GM12873 (cell line): ENCODE data around the gene ILKAP.

ENCODE experiments used
- TF ChIP-seq, protein P1 (sequence below): IDR thresholded peaks from 2 replicates; pipeline ENCODE4 v1.5.1; 2012; ENCODE audit warnings: low read depth, mild to moderate bottlenecking, moderate library complexity, low read length, control low read depth; ENCODE audit not compliant: insufficient read depth; ENCODE audit errors: missing control alignments

Gene ILKAP

DNA sequence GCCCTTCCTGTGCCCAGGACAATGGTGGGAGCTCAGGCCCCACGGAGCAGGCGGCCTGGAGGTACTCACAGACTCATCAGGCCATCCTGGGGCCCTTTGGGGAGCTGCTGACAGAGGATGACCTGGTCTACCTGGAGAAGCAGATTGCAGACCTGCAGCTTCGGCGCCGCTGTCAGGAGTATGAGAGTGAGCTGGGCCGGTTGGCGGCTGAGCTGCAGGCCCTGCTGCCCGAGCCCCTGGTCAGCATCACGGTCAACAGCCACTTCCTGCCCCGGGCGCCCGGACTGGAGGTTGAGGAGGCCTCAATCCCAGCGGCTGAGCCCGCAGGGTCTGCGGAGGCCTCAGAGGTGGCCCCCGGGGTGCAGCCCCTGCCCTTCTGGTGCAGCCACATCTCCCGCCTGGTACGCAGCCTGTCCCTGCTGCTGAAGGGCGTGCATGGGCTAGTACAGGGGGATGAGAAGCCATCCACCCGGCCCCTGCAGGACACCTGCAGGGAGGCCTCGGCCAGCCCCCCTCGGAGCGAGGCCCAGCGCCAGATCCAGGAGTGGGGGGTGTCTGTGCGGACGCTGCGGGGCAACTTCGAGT is 73.3 kb downstream of the ILKAP start:
- TF ChIP-seq, protein P1, sequence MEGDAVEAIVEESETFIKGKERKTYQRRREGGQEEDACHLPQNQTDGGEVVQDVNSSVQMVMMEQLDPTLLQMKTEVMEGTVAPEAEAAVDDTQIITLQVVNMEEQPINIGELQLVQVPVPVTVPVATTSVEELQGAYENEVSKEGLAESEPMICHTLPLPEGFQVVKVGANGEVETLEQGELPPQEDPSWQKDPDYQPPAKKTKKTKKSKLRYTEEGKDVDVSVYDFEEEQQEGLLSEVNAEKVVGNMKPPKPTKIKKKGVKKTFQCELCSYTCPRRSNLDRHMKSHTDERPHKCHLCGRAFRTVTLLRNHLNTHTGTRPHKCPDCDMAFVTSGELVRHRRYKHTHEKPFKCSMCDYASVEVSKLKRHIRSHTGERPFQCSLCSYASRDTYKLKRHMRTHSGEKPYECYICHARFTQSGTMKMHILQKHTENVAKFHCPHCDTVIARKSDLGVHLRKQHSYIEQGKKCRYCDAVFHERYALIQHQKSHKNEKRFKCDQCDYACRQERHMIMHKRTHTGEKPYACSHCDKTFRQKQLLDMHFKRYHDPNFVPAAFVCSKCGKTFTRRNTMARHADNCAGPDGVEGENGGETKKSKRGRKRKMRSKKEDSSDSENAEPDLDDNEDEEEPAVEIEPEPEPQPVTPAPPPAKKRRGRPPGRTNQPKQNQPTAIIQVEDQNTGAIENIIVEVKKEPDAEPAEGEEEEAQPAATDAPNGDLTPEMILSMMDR = no peak

DNA sequence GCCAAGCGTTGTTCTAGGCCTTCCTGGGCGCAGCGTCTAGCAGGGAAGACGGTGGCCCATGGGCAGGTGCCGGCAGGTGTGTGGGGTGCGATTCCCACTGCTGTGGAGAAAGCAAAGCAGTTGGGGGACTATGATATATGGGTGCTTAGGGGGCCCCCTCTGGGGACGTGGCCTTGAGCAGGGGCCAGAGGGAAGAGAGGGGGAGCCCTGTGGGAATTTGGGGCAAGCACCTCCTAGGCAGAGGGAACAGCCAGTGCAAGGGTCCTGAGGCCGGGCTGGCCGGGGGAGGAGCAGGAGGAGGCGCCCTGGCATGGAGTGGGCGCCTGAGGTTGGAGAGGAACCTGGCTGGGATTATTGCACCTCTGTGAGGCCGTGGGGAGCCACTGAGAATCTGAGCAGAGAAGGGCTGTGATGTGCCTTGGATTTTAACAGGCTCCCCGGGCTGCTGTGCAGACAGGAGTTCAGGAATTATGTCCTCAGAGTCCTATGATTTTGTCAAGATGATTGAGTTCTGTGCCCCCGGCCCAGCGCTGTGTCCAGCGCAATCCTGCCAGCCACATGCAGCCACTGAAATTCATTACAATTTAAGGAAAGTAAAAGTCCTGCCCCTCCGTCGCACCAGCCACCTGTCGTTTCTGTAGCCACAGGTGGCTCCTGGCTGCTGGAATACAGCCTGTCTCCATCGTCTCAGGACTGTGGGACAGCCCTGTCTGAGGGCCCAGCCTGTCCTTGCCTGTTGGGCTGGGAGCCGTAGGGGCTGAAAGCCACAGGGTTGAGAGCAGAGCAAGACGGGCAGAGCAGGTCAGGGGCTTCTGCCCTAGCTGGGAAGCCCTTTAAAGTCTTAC is 74.1 kb downstream of the ILKAP start:
- TF ChIP-seq, protein P1 = no peak

DNA sequence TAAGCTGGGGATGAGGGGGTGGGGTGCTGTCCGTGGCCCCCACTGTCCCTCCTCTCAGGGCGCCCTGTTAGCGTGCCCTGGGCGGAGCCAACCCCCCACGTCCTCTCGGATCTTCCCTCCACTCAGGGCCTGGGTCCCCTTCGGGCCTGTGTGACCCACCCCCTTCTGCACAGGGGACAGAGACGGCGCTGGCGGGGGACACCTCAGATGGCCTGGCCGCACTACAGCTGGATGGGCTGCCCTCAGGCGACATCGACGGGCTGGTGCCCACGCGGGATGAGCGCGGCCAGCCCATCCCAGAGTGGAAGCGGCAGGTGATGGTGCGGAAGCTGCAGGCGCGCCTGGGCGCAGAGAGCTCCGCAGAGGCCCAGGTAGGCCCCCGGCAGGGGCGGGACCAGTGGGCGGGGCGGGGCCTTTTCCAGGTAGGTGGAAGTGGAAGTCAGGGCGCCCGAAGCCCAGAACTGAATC is 74.9 kb downstream of the ILKAP start:
- TF ChIP-seq, protein P1 = no peak

DNA sequence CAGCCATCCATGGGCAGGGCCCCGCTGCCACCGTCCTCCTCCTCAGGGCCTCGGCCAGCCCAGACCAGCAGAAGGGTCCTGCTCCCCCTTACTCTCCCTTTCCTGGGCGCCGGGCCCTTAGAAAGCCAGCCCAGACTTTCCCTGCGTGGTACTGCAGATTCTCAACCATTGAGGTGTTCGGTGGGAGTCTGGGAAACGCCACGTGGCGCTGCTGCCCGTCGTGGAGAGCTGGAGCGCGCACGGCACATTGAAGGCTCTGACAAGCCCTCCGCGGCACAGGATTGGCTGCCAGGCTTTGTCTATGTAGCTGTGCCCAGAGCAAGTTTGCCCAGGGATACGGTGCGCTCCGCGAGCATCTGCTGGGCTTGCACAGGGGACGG is 75.4 kb downstream of the ILKAP start:
- TF ChIP-seq, protein P1 = no peak

DNA sequence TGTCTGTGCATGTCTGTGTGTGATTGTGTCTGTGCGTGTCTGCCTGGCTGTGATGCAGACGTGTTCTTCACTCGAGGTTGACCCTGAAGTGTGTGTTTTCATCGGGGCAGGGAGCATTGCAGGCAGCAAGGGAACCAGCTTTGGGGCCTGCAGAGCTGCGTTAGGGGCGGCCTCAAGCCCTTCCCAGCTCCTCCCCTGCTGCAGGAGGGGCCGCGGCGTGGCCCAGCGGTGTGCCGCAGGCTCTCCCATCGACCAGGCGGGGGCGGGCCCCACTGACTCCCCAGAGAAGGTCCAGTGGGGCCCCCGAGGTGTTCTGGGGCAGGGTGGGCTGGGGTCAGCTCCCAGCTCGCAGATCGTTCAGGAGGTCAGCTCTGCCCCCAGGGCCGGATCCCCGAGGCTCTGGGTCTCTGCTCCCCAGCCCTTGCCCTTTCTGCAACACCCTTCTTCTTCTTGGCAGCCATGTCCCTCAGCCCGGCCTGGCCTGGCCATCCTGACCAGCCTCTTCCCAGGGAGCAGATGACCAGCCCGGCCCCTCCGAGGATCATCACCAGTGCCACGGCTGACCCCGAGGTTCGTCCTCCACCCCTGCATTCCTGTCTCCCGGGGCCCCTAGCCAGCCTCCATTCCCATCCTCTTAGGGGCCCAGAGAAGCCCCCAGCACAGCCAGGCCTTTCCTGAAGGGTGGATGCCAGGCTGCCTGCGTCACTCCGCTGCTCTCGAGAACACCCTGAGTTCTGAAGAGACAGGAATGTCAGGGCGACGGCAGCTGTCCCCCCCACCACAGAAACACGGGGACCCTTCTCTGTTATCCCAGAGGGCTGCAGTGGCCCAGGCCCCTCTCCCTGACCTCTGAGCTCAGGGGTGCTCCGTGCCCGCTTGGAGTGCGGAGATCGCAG is 76.1 kb downstream of the ILKAP start:
- TF ChIP-seq, protein P1 = no peak

DNA sequence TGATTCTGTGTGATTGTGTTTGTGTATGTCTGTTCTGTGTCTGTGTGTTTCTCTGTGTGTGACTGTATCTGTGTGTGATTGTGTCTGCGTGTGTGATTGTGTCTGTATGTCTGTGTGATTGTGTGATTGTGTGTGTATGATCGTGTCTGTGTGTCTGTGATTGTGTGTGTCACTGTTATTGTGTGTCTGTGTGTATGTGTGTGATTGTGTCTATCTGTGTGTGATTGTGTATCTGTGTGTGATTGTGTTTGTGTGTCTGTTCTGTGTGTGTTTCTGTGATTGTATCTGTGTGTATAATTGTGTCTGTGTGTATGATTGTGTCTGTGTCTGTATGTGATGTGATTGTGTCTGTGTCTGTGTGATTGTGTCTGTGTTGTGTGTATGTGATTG is 76.7 kb downstream of the ILKAP start:
- TF ChIP-seq, protein P1 = no peak

DNA sequence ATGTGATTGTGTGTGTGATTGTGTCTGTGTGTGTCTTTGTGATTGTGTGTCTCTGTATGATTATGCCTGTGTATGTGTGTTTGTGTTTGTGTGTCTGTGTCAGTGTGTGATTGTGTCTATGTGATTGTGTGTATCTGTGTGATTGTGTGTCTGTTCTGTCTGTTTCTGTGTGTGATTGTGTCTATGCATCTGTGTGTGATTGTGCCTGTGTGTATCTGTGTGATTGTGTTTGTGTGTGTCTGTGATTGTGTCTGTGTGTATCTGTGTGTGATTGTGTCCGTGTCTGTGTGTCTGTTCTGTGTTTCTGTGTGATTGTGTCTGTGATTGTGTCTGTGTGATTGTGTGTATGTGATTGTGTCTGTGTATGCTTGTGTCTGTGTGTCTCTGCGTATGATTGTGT is 77.2 kb downstream of the ILKAP start:
- TF ChIP-seq, protein P1 = no peak
